Liver (tissue), 9 donors: ENCODE data around the gene SCARB1. TPM values are rescaled to one million over a fixed set of nuclear protein-coding genes. Genes with fewer than 3 reads are reported as not detected.

Experiments used
- DNase-seq: peaks from one replicate; pipeline ENCODE4 v3.0.0-alpha.2; 2017; ENCODE audit warnings: low spot score
- H3K27ac ChIP-seq, 2 donors: one replicate each; pipeline ENCODE4 v1.7.0; 2013; ENCODE audit warnings: inconsistent platforms in 2 of 2, low read length in 2 of 2, control low read depth in 1 of 2, low read depth in 1 of 2, mild to moderate bottlenecking in 1 of 2
- H3K27me3 ChIP-seq, 4 donors: one replicate each; pipeline versions ENCODE4 v1.6.1 to v1.7.0; 2013; ENCODE audit warnings: low read length in 3 of 4, inconsistent platforms in 1 of 4, mild to moderate bottlenecking in 1 of 4, moderate library complexity in 1 of 4; ENCODE audit not compliant: control insufficient read depth in 4 of 4, insufficient read depth in 4 of 4
- H3K36me3 ChIP-seq, 4 donors: one replicate each; pipeline versions ENCODE4 v1.6.1 to v1.7.0; 2013; ENCODE audit warnings: low read length in 3 of 4, mild to moderate bottlenecking in 3 of 4, low read depth in 1 of 4, moderate library complexity in 1 of 4; ENCODE audit not compliant: control insufficient read depth in 4 of 4, insufficient read depth in 3 of 4
- H3K4me1 ChIP-seq, 4 donors: one replicate each; pipeline versions ENCODE4 v1.6.1 to v1.7.0; 2013; ENCODE audit warnings: low read length in 3 of 4, mild to moderate bottlenecking in 3 of 4, moderate library complexity in 1 of 4; ENCODE audit not compliant: control insufficient read depth in 4 of 4, insufficient read depth in 4 of 4
- H3K4me3 ChIP-seq, 3 donors: one replicate each; pipeline versions ENCODE4 v1.6.1 to v1.7.0; 2013; ENCODE audit warnings: low read length in 3 of 3, control low read depth in 1 of 3, low read depth in 1 of 3, mild to moderate bottlenecking in 1 of 3
- H3K9ac ChIP-seq, 2 donors: one replicate each; pipeline ENCODE4 v1.7.0; 2013; ENCODE audit warnings: low read length in 2 of 2, mild to moderate bottlenecking in 2 of 2, moderate library complexity in 2 of 2, control low read depth in 1 of 2, low read depth in 1 of 2
- H3K9me3 ChIP-seq, 4 donors: one replicate each; pipeline versions ENCODE4 v1.6.1 to v1.7.0; 2013; ENCODE audit warnings: low read length in 3 of 4; ENCODE audit not compliant: control insufficient read depth in 4 of 4
- CTCF ChIP-seq: fragments of 150-350 bp; IDR thresholded peaks from 2 replicates; pipeline ENCODE4 v1.5.1; 2017; ENCODE audit warnings: improper control_type of control experiment, low read depth, low read length; ENCODE audit not compliant: missing input control
- EGR1 ChIP-seq, 2 donors: IDR thresholded peaks; 2 replicates each; pipeline ENCODE4 v1.6.1; 2016 to 2018; ENCODE audit warnings: antibody characterized with exemption in 2 of 2, low read depth in 2 of 2
- FOXA1 ChIP-seq: IDR thresholded peaks from 2 replicates; pipeline ENCODE4 v1.6.1; 2016; ENCODE audit warnings: antibody characterized with exemption
- FOXA2 ChIP-seq: IDR thresholded peaks from 2 replicates; pipeline ENCODE4 v1.6.1; 2016; ENCODE audit warnings: antibody characterized with exemption
- GABPA ChIP-seq, 2 donors: IDR thresholded peaks in 1 of 2; conservative IDR thresholded peaks in 1 of 2; 2 replicates each; pipeline ENCODE4 v1.6.1; 2016; ENCODE audit warnings: antibody characterized with exemption in 2 of 2, mild to moderate bottlenecking in 1 of 2, moderate library complexity in 1 of 2
- HNF4A ChIP-seq, 2 donors: conservative IDR thresholded peaks; 2 replicates each; pipeline ENCODE4 v1.6.1; 2016; ENCODE audit warnings: antibody characterized with exemption in 2 of 2, mild to moderate bottlenecking in 2 of 2
- HNF4G ChIP-seq: IDR thresholded peaks from 2 replicates; pipeline ENCODE4 v1.6.1; 2016; ENCODE audit warnings: antibody characterized with exemption
- JUND ChIP-seq, 2 donors: IDR thresholded peaks; 2 replicates each; pipeline ENCODE4 v1.6.1; 2016; ENCODE audit warnings: antibody characterized with exemption in 2 of 2
- NR2F2 ChIP-seq: IDR thresholded peaks from 2 replicates; pipeline ENCODE4 v1.6.1; 2016; ENCODE audit warnings: antibody characterized with exemption
- RAD21 ChIP-seq, 2 donors: IDR thresholded peaks; 2 replicates each; pipeline ENCODE4 v1.6.1; 2016; ENCODE audit warnings: antibody characterized with exemption in 2 of 2, mild to moderate bottlenecking in 2 of 2
- REST ChIP-seq: IDR thresholded peaks from 2 replicates; pipeline ENCODE4 v1.6.1; 2016; ENCODE audit warnings: antibody characterized with exemption, mild to moderate bottlenecking
- RXRA ChIP-seq, 2 donors: IDR thresholded peaks; 2 replicates each; pipeline ENCODE4 v1.6.1; 2017 to 2018; ENCODE audit warnings: antibody characterized with exemption in 2 of 2, mild to moderate bottlenecking in 1 of 2
- SP1 ChIP-seq: IDR thresholded peaks from 2 replicates; pipeline ENCODE4 v1.6.1; 2018; ENCODE audit warnings: antibody characterized with exemption, mild to moderate bottlenecking
- TAF1 ChIP-seq: conservative IDR thresholded peaks from 2 replicates; pipeline ENCODE4 v1.6.1; 2016; ENCODE audit warnings: antibody characterized with exemption, mild to moderate bottlenecking
- YY1 ChIP-seq: IDR thresholded peaks from 2 replicates; pipeline ENCODE4 v1.6.1; 2016; ENCODE audit warnings: antibody characterized with exemption, mild to moderate bottlenecking
- ZBTB33 ChIP-seq: IDR thresholded peaks from 2 replicates; pipeline ENCODE4 v1.6.1; 2016; ENCODE audit warnings: antibody characterized with exemption
- WGBS: extraction: QIAGEN DNeasy Blood & Tissue Kit; methylation state at CpG from one replicate; pipeline ENCODE4 v1.1.7; 2013; 5-methylcytosine and 5-hydroxymethylcytosine counted together
- polyA plus RNA-seq, 2 donors: library from polyadenylated mRNA; stranded (reverse) in 1 of 2; unstranded in 1 of 2; fragments of 200-250 nt in 1 of 2; fragments of >200 nt in 1 of 2; fragmentation: Nextera tagmentation in 1 of 2; extraction: Ambion mirVana in 1 of 2; gene quantifications; one replicate each; pipeline versions ENCODE4 v1.2.1 to v1.2.3, GENCODE V29; 2013 to 2015
- total RNA-seq, 2 donors: library from RNA; depleted of rRNA; stranded (reverse); fragments of >200 nt; gene quantifications; one replicate each; pipeline ENCODE4 v1.2.3, GENCODE V29; 2014
- donor health status: healthy.
- donor health status: healthy.
- donor health status: healthy.
- donor health status: healthy.
- donor health status: healthy.

The SCARB1 gene
- total and polyA plus RNA-seq, 4 donors, result 85.3 to 289 (median 141) TPM

GRCh38 chr12:124884587-124885438 lies 21.1 kb upstream of the SCARB1 start:
- DNase-seq, result peak; percentile 78
- Histone ChIP-seq H3K9me3 (no peaks in the 10 kb centered on the region), H3K27me3 (no peaks in the 10 kb centered on the region), H3K27ac (peak overlapping the region in 1 of 2 donors; percentile 28), H3K4me3 (no peak overlapping the region), H3K4me1 (peaks cover 8 to 25% (median 16%) of the 10 kb centered on the region in 4 donors), H3K9ac (no peak overlapping the region), H3K36me3 (no peaks in the 10 kb centered on the region)
- TF ChIP-seq FOXA1 (no peak), CTCF (no peak), ZBTB33 (no peak), HNF4A (conservative IDR thresholded peaks at IDR 0.05) (peak; percentile 68 to 69), RAD21 (IDR thresholded peaks at IDR 0.05) (no peak), SP1 (peak; percentile 38), HNF4G (peak; percentile 34), GABPA (IDR thresholded peaks at IDR 0.05 in 1 of 2, conservative IDR thresholded peaks at IDR 0.05 in 1 of 2) (no peak), FOXA2 (no peak), NR2F2 (no peak), EGR1 (IDR thresholded peaks at IDR 0.05; ENCODE audit: low read depth in 2 of 2) (no peak), RXRA (IDR thresholded peaks at IDR 0.05) (no peak), TAF1 (no peak), YY1 (no peak)
- 68% methylated on average over 15 of the region's 15 CpGs for WGBS

- H3K4me3 ChIP-seq, result no peak overlapping the region
- H3K27me3 ChIP-seq, result no peaks in the 10 kb centered on the region
- TF ChIP-seq TAF1 (no peak), HNF4G (no peak), NR2F2 (no peak), REST (no peak), JUND (IDR thresholded peaks at IDR 0.05) (no peak), RAD21 (IDR thresholded peaks at IDR 0.05) (no peak), CTCF (no peak), GABPA (IDR thresholded peaks at IDR 0.05 in 1 of 2, conservative IDR thresholded peaks at IDR 0.05 in 1 of 2) (no peak), FOXA1 (no peak), HNF4A (conservative IDR thresholded peaks at IDR 0.05) (no peak), RXRA (IDR thresholded peaks at IDR 0.05) (no peak), YY1 (no peak)
- no peak overlapping the region for H3K27ac ChIP-seq
- H3K4me1 ChIP-seq, result peaks cover 6 to 27% (median 17%) of the 10 kb centered on the region in 4 donors
- DNase-seq, result no peak
- no peaks in the 10 kb centered on the region for H3K36me3 ChIP-seq
- H3K9ac ChIP-seq, result no peak overlapping the region
- H3K9me3 ChIP-seq, result no peaks in the 10 kb centered on the region
- WGBS, result 93% methylated on average over 10 of the region's 10 CpGs
Observed at GRCh38 chr12:124883263-124884130, 19.8 kb upstream of the SCARB1 start.
